Panc1 (cell line): Measurements from ENCODE around the gene COMMD1. TPM values are rescaled to one million over a fixed set of nuclear protein-coding genes. Genes with fewer than 3 reads are reported as not detected.

ENCODE experiments used
- ATAC-seq: fragments of 200-7000 bp; cut with Tn5 transposase; 2 replicates; pipeline ENCODE4 v1.9.1; 2020; ENCODE audit warnings: mild to moderate bottlenecking, moderate library complexity
- BruUV-seq: library from RNA; stranded (reverse); fragments of 400-500 nt; replicated peaks from 2 replicates; lab custom pipeline; 2021; lab: Mats Ljungman, UMichigan
- CTCF ChIA-PET: fragments of 300-600 bp; sonication (Branson Sonifier 250); formaldehyde crosslinking; loops from one replicate; lab custom pipeline; 2022; ENCODE audit warnings: antibody characterized with exemption; lab: Charles Lee
- POLR2A ChIA-PET: fragments of 300-600 bp; sonication (Branson Sonifier 250); formaldehyde crosslinking; loops from one replicate; lab custom pipeline; 2022; ENCODE audit warnings: antibody characterized with exemption; lab: Charles Lee
- DNase-seq: peaks from one replicate; pipeline ENCODE4 v3.0.0-alpha.2; 2010; ENCODE audit warnings: low read depth, low spot score
- H3K27ac ChIP-seq: 2 replicates; pipeline ENCODE4 v1.5.1; 2011; ENCODE audit warnings: mild to moderate bottlenecking, low read length, inconsistent platforms
- H3K27me3 ChIP-seq: fragments of 200-500 bp; sonication (Bioruptor generic); 2 replicates; pipeline ENCODE4 v1.6.0; 2014; ENCODE audit warnings: low read length, inconsistent platforms; ENCODE audit not compliant: control insufficient read depth, insufficient read depth
- H3K36me3 ChIP-seq: fragments of 200-500 bp; sonication (Bioruptor generic); 2 replicates; pipeline ENCODE4 v1.5.1; 2014; ENCODE audit warnings: inconsistent platforms, mild to moderate bottlenecking, low read length, moderate library complexity; ENCODE audit not compliant: control insufficient read depth, insufficient read depth
- H3K4me1 ChIP-seq: 2 replicates; pipeline ENCODE4 v1.5.1; 2011; ENCODE audit warnings: inconsistent platforms, mild to moderate bottlenecking, low read length, moderate library complexity; ENCODE audit not compliant: control insufficient read depth, insufficient read depth
- H3K4me3 ChIP-seq, 2 experiments: 2 replicates each; pipeline ENCODE4 v1.5.1; 2011 to 2012; ENCODE audit warnings: low read depth in 2 of 2, low read length in 2 of 2, mild to moderate bottlenecking in 2 of 2, inconsistent platforms in 1 of 2, moderate library complexity in 1 of 2
- H3K9me3 ChIP-seq: fragments of 200-500 bp; sonication (Bioruptor generic); 2 replicates; pipeline ENCODE4 v1.5.1; 2014; ENCODE audit warnings: low read depth, mild to moderate bottlenecking, inconsistent platforms, low read length, moderate library complexity; ENCODE audit not compliant: control insufficient read depth, insufficient read depth
- CTCF ChIP-seq: fragments of 450-650 bp; IDR thresholded peaks from 2 replicates; pipeline ENCODE4 v1.5.1; 2017; ENCODE audit warnings: mild to moderate bottlenecking
- POLR2AphosphoS5 ChIP-seq: IDR thresholded peaks from 2 replicates; pipeline ENCODE4 v1.6.1; 2012; ENCODE audit warnings: mild to moderate bottlenecking, low read depth, low read length, moderate library complexity
- REST ChIP-seq, 2 experiments: IDR thresholded peaks; 2 replicates each; pipeline ENCODE4 v1.6.1; 2011 to 2012; ENCODE audit warnings: low read depth in 2 of 2, control low read depth in 1 of 2, low read length in 1 of 2, mild to moderate bottlenecking in 1 of 2, moderate library complexity in 1 of 2; ENCODE audit not compliant: insufficient read depth in 1 of 2
- SIN3A ChIP-seq: IDR thresholded peaks from 2 replicates; pipeline ENCODE4 v1.6.1; 2012; ENCODE audit warnings: low read depth, mild to moderate bottlenecking, low read length, moderate library complexity, borderline replicate concordance; ENCODE audit not compliant: insufficient read depth
- TCF7L2 ChIP-seq: IDR thresholded peaks from 2 replicates; pipeline ENCODE4 v1.6.1; 2011; ENCODE audit warnings: mild to moderate bottlenecking, low read depth, low read length, inconsistent platforms
- in situ Hi-C: cut with HindIII; loops from 2 replicates; pipeline ENCODE4 v1.10.0; 2016; ENCODE audit warnings: low sequenced_read_pairs, low pct_unique_long_range_greater_than_20kb
- intact Hi-C: fragments of 100-400 bp; cut with micrococcal nuclease; formaldehyde crosslinking; loops from one replicate; pipeline ENCODE4 v1.10.0; 2022; ENCODE audit not compliant: unreplicated experiment
- total RNA-seq: library from RNA; stranded (reverse); gene quantifications from one replicate; pipeline ENCODE4 v1.2.1, GENCODE V29; 2021; ENCODE audit not compliant: unreplicated experiment

Gene COMMD1
- total RNA-seq, 1 experiment from 2014 or later = 40.3 TPM

- Histone ChIP-seq H3K4me1 (no peaks in the 10 kb centered on the region), H3K9me3 (no peaks in the 10 kb centered on the region), H3K36me3 (no peaks in the 10 kb centered on the region), H3K4me3 (no peak overlapping the region), H3K27ac (no peak overlapping the region), H3K27me3 (no peaks in the 10 kb centered on the region)
- ChIA-PET CTCF (no interaction called here), POLR2A (no interaction called here)
- no TSS peak for BruUV-seq
- no peak for DNase-seq
- TF ChIP-seq SIN3A (no peak), CTCF (no peak), POLR2AphosphoS5 (no peak), TCF7L2 (no peak), REST (IDR thresholded peaks at IDR 0.05; ENCODE audit: insufficient read depth in 1 of 2, low read depth in 2 of 2, low read length in 1 of 2) (no peak)
- ATAC-seq = no peak
- in situ Hi-C loops (no loop called here), intact Hi-C loops (no loop called here)
Observed at GRCh38 chr2:62010632-62011256, 105.3 kb downstream of the COMMD1 start.

- CTCF ChIA-PET = no interaction called here
- no peak for ATAC-seq
- POLR2A ChIA-PET = no interaction called here
Observed at GRCh38 chr2:62013641-62014040, 108.2 kb downstream of the COMMD1 start.

More at GRCh38 chr2:62013641-62014040, 108.2 kb downstream of the COMMD1 start:
- intact Hi-C loops (no loop called here), in situ Hi-C loops (no loop called here)
- no peaks in the 10 kb centered on the region for H3K4me1 ChIP-seq
- DNase-seq = no peak
- BruUV-seq = no TSS peak
- no peak overlapping the region for H3K27ac ChIP-seq
- H3K27me3 ChIP-seq = no peaks in the 10 kb centered on the region
- H3K4me3 ChIP-seq = no peak overlapping the region
- TF ChIP-seq TCF7L2 = no peak
- TF ChIP-seq SIN3A = no peak
- no peak for TF ChIP-seq REST (IDR thresholded peaks at IDR 0.05; ENCODE audit: insufficient read depth in 1 of 2, low read depth in 2 of 2, low read length in 1 of 2)
- TF ChIP-seq POLR2AphosphoS5 = no peak
- no peak for TF ChIP-seq CTCF
- H3K9me3 ChIP-seq = no peaks in the 10 kb centered on the region
- no peaks in the 10 kb centered on the region for H3K36me3 ChIP-seq
